Stimulated activated memory B cell treated with anti-CD40 and anti-IgM and Interleukin-4, amounts not matched to agents 10 μg/mL and 1 μg/mL and 100 μg/mL, for 72 hours (primary cell): ENCODE data around the gene CSNK1A1.

Source experiments
- ATAC-seq: fragments of 150-1000 bp; cut with Tn5 transposase; 2 replicates; pipeline ENCODE4 v1.10.0; 2021
- H3K27ac Mint-ChIP-seq: one replicate; pipeline ENCODE4 v1.8.0; 2022; ENCODE audit warnings: mild to moderate bottlenecking, mixed read lengths
- H3K27me3 Mint-ChIP-seq: one replicate; pipeline ENCODE4 v1.8.0; 2022; ENCODE audit warnings: mixed read lengths
- H3K36me3 Mint-ChIP-seq: one replicate; pipeline ENCODE4 v1.8.0; 2022; ENCODE audit warnings: mixed read lengths
- H3K4me1 Mint-ChIP-seq: one replicate; pipeline ENCODE4 v1.8.0; 2022; ENCODE audit warnings: mixed read lengths
- H3K4me3 Mint-ChIP-seq: one replicate; pipeline ENCODE4 v1.8.0; 2022; ENCODE audit warnings: mild to moderate bottlenecking, moderate library complexity, mixed read lengths
- H3K9me3 Mint-ChIP-seq: one replicate; pipeline ENCODE4 v1.8.0; 2022; ENCODE audit warnings: mixed read lengths

The CSNK1A1 gene

GRCh38 chr5:149496166-149496565 is 55.1 kb downstream of the CSNK1A1 start:
- peaks cover 25% of the 10 kb centered on the region for H3K36me3 Mint-ChIP-seq

DNA sequence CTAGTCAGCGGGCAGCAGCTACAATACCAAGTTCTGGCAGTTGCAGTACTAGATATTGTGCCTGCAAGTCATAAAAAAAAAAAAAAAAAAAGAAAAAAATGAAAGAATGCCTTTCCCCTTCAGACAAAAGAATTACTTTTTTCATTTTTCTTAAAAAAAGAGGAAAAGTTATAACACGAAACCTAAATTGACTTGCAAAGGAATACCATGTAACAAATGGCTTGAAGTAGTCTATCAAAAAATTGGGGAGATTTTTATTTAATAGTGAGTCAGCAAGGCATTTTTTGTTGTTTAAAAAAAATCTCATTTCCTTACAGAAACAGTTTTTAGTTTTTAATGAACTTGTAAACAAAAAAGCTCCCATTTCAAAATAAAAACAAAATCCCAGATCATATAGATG is 55.6 kb downstream of the CSNK1A1 start:
- no peak overlapping the region for H3K4me3 Mint-ChIP-seq
- no peak for ATAC-seq
- peaks cover 20% of the 10 kb centered on the region for H3K36me3 Mint-ChIP-seq
- no peak overlapping the region for H3K27ac Mint-ChIP-seq
- no peaks in the 10 kb centered on the region for H3K9me3 Mint-ChIP-seq
- no peaks in the 10 kb centered on the region for H3K4me1 Mint-ChIP-seq
- H3K27me3 Mint-ChIP-seq = no peaks in the 10 kb centered on the region

More at GRCh38 chr5:149496166-149496565, 55.1 kb downstream of the CSNK1A1 start:
- H3K27me3 Mint-ChIP-seq = no peaks in the 10 kb centered on the region
- ATAC-seq = no peak
- H3K4me1 Mint-ChIP-seq = no peaks in the 10 kb centered on the region
- H3K27ac Mint-ChIP-seq = no peak overlapping the region
- no peak overlapping the region for H3K4me3 Mint-ChIP-seq
- H3K9me3 Mint-ChIP-seq = no peaks in the 10 kb centered on the region

GRCh38 chr5:149493316-149493715 is 57.9 kb downstream of the CSNK1A1 start:
- Mint-ChIP-seq H3K36me3 (peaks cover 20% of the 10 kb centered on the region), H3K9me3 (no peaks in the 10 kb centered on the region), H3K27me3 (no peaks in the 10 kb centered on the region), H3K4me1 (no peaks in the 10 kb centered on the region), H3K27ac (no peak overlapping the region), H3K4me3 (no peak overlapping the region)
- no peak for ATAC-seq

GRCh38 chr5:149492781-149493180 is 58.5 kb downstream of the CSNK1A1 start:
- Mint-ChIP-seq H3K36me3 (peaks cover 18% of the 10 kb centered on the region), H3K27me3 (no peaks in the 10 kb centered on the region), H3K4me1 (no peaks in the 10 kb centered on the region), H3K27ac (no peak overlapping the region), H3K9me3 (no peaks in the 10 kb centered on the region), H3K4me3 (no peak overlapping the region)
- ATAC-seq = no peak

- Mint-ChIP-seq H3K27ac (no peak overlapping the region), H3K4me1 (no peaks in the 10 kb centered on the region), H3K36me3 (peaks cover 12% of the 10 kb centered on the region), H3K27me3 (no peaks in the 10 kb centered on the region), H3K9me3 (no peaks in the 10 kb centered on the region), H3K4me3 (no peak overlapping the region)
- no peak for ATAC-seq
Observed at GRCh38 chr5:149490599-149491485, 60.4 kb downstream of the CSNK1A1 start.

GRCh38 chr5:149489605-149490037 is 61.6 kb downstream of the CSNK1A1 start:
- H3K4me1 Mint-ChIP-seq = no peaks in the 10 kb centered on the region
- no peak overlapping the region for H3K27ac Mint-ChIP-seq
- no peaks in the 10 kb centered on the region for H3K27me3 Mint-ChIP-seq
- ATAC-seq = no peak
- no peaks in the 10 kb centered on the region for H3K9me3 Mint-ChIP-seq
- H3K4me3 Mint-ChIP-seq = no peak overlapping the region
- H3K36me3 Mint-ChIP-seq = peaks cover 10% of the 10 kb centered on the region

DNA sequence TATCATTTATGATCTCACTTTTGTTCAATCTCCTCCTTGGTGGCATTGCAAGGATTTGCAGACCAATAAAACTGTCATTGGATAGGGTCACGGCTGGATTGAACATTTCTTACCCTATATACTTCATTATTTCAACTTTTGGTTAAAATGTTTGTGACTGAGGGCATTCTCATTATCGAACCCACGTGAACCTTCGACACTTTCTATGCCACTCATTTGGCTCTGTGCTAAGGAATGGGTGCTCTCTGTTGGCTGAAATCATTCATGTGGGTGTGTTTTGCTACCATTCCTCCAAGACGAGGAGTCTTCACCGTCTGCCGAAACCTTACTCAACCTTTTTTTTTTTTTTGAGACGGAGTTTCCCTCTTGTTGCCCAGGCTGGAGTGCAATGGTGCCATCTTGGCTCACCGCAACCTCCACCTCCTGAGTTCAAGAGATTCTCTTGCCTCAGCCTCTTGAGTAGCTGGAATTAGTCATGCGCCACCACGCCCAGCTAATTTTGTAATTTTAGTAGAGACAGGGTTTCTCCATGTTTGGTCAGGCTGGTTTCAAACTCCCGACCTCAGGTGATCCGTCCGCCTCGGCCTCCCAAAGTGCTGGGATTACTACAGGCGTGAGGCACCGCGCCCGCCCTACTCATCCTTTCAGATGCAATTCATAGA is 62.5 kb downstream of the CSNK1A1 start:
- H3K27me3 Mint-ChIP-seq = no peaks in the 10 kb centered on the region
- H3K36me3 Mint-ChIP-seq = peaks cover 5% of the 10 kb centered on the region
- ATAC-seq = no peak
- no peaks in the 10 kb centered on the region for H3K9me3 Mint-ChIP-seq
- H3K4me3 Mint-ChIP-seq = no peak overlapping the region
- no peak overlapping the region for H3K27ac Mint-ChIP-seq
- no peaks in the 10 kb centered on the region for H3K4me1 Mint-ChIP-seq

- no peak for ATAC-seq
- Mint-ChIP-seq H3K27me3 (no peaks in the 10 kb centered on the region), H3K4me3 (no peak overlapping the region), H3K27ac (no peak overlapping the region), H3K36me3 (no peaks in the 10 kb centered on the region), H3K9me3 (no peaks in the 10 kb centered on the region), H3K4me1 (no peaks in the 10 kb centered on the region)
Observed at GRCh38 chr5:149487672-149488071, 63.6 kb downstream of the CSNK1A1 start.

GRCh38 chr5:149486726-149487635 is 64.3 kb downstream of the CSNK1A1 start:
- Mint-ChIP-seq H3K27ac (no peak overlapping the region), H3K4me3 (no peak overlapping the region), H3K9me3 (no peaks in the 10 kb centered on the region), H3K4me1 (no peaks in the 10 kb centered on the region), H3K27me3 (no peaks in the 10 kb centered on the region), H3K36me3 (no peaks in the 10 kb centered on the region)
- no peak for ATAC-seq

DNA sequence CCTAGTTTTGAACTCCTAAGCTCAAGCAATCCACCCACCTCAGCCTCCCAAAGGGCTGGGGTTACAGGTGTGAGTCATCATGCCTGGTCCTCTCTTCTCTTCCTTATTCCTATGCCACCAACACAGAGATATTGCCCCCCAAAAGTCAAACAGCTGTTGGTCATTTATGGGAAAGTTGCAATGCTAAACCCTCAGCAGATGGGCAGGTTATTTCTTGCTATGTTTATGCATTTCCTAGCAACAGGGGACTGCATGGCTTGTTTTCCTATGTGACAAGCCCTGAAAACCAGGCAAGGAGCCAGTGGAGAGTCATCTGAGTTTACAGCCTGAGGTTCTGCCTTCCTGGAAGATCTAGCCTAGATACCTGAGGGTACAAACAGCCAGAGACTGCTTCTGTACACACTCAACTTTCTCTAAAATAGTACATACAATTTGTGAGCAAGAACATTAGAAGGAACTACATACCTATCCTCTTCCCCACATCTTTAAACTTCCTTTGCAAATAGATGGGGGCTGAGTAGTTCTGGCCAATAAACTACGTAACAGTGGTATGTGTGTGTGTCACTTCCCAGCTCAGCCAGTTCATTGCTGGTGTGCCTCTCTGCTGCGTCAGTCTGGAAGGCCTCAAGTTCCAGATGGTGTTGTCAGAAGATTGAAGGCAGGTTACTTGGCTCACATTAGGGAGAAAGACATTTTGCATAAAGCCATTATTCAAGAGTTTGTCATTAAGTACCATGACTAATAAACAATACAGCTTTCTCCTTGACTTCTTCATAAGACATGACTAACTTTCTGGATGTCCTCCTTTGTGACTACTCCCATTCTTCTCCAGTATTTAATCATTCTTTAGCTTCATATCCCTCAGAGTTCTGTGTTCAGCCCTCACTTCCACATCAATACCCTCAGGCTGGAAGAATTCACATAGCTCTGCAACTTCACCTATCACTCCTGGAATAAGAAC is 65.3 kb downstream of the CSNK1A1 start:
- Mint-ChIP-seq H3K36me3 (no peaks in the 10 kb centered on the region), H3K4me3 (no peak overlapping the region), H3K27me3 (no peaks in the 10 kb centered on the region), H3K9me3 (no peaks in the 10 kb centered on the region), H3K4me1 (no peaks in the 10 kb centered on the region), H3K27ac (no peak overlapping the region)
- ATAC-seq = no peak

- H3K27ac Mint-ChIP-seq = no peak overlapping the region
- H3K4me3 Mint-ChIP-seq = no peak overlapping the region
- H3K36me3 Mint-ChIP-seq = no peaks in the 10 kb centered on the region
- H3K4me1 Mint-ChIP-seq = no peaks in the 10 kb centered on the region
- ATAC-seq = no peak
- peaks cover 20% of the 10 kb centered on the region for H3K27me3 Mint-ChIP-seq
- no peaks in the 10 kb centered on the region for H3K9me3 Mint-ChIP-seq
Observed at GRCh38 chr5:149481485-149481884, 69.8 kb downstream of the CSNK1A1 start.

- no peaks in the 10 kb centered on the region for H3K9me3 Mint-ChIP-seq
- H3K27ac Mint-ChIP-seq = no peak overlapping the region
- peaks cover 20% of the 10 kb centered on the region for H3K27me3 Mint-ChIP-seq
- ATAC-seq = no peak
- H3K4me1 Mint-ChIP-seq = no peaks in the 10 kb centered on the region
- H3K36me3 Mint-ChIP-seq = no peaks in the 10 kb centered on the region
- H3K4me3 Mint-ChIP-seq = no peak overlapping the region
Observed at GRCh38 chr5:149478761-149479160, 72.5 kb downstream of the CSNK1A1 start.

DNA sequence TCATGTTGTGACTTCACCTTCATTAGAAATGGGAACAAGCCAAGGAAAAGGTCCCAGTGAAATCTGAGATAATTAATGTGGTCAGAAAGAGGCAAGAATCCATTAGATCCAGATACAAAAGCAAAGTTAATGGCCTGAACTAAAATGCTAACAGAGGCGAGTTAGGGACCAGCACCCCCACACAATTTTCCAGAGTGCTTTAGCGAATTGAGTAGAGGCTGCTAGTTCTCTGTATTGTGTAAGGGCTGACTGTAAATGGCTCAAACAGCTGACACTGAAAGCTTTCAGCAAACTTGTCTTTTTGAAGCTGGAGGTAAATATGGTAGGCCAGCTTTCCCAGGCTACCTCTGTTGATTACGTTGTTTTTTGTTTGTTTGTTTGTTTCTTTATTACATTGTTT is 75.5 kb downstream of the CSNK1A1 start:
- Mint-ChIP-seq H3K4me1 (no peaks in the 10 kb centered on the region), H3K9me3 (no peaks in the 10 kb centered on the region), H3K27me3 (peaks cover 20% of the 10 kb centered on the region), H3K4me3 (no peak overlapping the region), H3K27ac (no peak overlapping the region), H3K36me3 (no peaks in the 10 kb centered on the region)
- ATAC-seq = no peak

GRCh38 chr5:149474198-149474597 is 77.0 kb downstream of the CSNK1A1 start:
- no peaks in the 10 kb centered on the region for H3K36me3 Mint-ChIP-seq
- H3K4me1 Mint-ChIP-seq = no peaks in the 10 kb centered on the region
- H3K9me3 Mint-ChIP-seq = no peaks in the 10 kb centered on the region
- no peak overlapping the region for H3K27ac Mint-ChIP-seq
- H3K4me3 Mint-ChIP-seq = no peak overlapping the region
- ATAC-seq = no peak
- H3K27me3 Mint-ChIP-seq = peaks cover 12% of the 10 kb centered on the region
